ENCODE data around the gene CFD.

CFD gene

DNA sequence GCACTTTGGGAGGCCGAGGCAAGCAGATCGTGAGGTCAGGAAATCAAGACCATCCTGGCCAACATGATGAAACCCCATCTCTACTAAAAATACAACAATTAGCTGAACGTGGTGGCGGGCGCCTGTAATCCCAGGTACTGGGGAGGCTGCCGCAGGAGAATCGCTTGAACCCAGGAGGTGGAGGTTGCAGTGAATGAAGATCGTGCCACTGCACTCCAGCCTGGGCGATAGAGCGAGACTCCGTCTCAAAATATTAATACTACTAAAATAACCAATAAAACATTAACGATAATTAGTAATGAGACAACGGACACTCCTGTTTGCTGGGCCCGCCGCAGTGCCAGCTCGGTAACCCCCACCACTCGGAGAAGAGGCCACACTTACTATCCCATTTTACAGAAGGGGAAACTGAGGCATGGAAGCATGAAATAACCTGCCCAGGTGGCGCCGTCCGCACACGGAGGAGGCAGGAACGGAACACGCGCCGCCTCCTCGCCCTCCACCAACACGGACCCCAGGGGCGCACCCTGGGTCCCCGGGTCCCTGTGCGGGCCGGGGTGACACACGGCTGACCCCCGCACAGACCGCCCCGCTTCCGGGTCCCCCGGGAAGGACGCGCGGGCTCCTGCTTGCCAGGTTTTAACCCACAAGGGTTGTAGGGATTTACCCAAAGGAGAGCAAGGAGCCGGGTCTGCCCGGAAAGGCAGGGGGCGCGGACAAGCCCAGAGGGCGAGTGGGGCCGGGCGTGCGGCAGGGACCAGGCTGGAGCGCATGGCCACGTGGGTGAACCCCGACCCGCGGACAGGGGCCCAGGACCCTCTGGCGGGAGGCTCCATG is 52.0 kb downstream of the CFD start:
- no peak for DNase-seq

- no peak for DNase-seq
These were observed 53.0 kb downstream of the CFD start for GRCh38 chr19:912181-913079.
